ENCODE measurements around the gene SDK2. TPM values are rescaled to one million over a fixed set of nuclear protein-coding genes. Genes with fewer than 3 reads are reported as not detected.

SDK2 gene
- total and polyA plus RNA-seq, 2 donors from 2014 or later: 0.37 to 2.4 TPM

DNA sequence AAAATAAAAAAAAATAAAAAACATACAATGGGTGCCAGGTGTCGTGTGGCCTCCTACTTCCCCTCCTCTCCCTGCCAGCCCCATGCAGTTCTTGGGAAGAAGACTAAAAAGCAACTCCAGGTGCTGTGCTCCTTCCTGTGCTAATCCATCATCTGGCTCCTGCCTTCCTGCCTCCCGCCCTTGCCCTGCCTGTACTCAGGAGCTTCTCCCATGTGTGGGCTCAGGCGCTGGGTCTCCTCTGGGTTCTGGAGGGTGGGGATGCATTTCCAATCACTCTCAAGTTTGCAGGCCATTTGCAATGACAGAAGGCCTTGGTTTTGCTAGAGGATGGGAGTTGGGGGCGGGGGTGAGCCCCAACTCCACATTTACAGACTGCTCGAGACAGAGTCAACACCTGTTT is 122.9 kb downstream of the SDK2 start:
- intact Hi-C loops (cut with DNase I): no loop called here

DNA sequence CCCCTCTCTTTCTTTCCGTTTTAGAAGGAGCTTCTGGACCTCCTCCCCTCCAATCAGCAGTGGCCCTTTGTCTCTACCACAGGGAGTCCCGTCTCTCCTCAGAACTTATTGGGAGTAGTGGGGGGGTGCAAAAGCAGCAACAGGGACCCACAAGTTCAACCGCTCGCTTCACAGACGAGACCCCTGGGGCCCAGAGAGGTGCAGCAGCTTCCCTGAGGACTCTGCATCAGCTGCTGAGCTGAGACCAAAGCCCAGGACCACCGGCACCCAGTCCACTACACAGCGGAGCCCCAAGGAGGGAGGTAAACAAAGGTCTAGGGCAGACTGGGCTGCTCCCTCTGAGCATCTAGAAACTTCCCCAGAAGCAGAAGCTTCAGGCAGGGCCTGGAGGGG is 123.9 kb downstream of the SDK2 start:
- H3K9ac ChIP-seq (ENCODE audit: low read length in 3 of 3): no peak overlapping the region
- FAIRE-seq: no peak

More for the DNA sequence above, 122.9 kb downstream of the SDK2 start:
- Histone ChIP-seq H3K9me3 (ENCODE audit: control insufficient read depth in 2 of 3, insufficient read depth in 1 of 3, low read length in 3 of 3) (no peaks in the 10 kb centered on the region), H3K27me3 (ENCODE audit: control insufficient read depth, insufficient read depth, low read length) (no peaks in the 10 kb centered on the region), H3K27ac (ENCODE audit: low read depth in 2 of 2, low read length in 2 of 2) (no peak overlapping the region), H3K4me3 (ENCODE audit: low read length in 3 of 3) (no peak overlapping the region), H3K36me3 (ENCODE audit: control insufficient read depth in 2 of 3, insufficient read depth in 3 of 3, low read length in 3 of 3) (no peaks in the 10 kb centered on the region), H3K9ac (ENCODE audit: low read length in 3 of 3) (no peak overlapping the region), H3K4me1 (ENCODE audit: control insufficient read depth in 2 of 3, insufficient read depth in 2 of 3, low read depth in 1 of 3, low read length in 3 of 3) (no peaks in the 10 kb centered on the region)
- DNase-seq (peak in 1 of 5 donors; percentile 41), FAIRE-seq (no peak)
- TF ChIP-seq, protein P1, sequence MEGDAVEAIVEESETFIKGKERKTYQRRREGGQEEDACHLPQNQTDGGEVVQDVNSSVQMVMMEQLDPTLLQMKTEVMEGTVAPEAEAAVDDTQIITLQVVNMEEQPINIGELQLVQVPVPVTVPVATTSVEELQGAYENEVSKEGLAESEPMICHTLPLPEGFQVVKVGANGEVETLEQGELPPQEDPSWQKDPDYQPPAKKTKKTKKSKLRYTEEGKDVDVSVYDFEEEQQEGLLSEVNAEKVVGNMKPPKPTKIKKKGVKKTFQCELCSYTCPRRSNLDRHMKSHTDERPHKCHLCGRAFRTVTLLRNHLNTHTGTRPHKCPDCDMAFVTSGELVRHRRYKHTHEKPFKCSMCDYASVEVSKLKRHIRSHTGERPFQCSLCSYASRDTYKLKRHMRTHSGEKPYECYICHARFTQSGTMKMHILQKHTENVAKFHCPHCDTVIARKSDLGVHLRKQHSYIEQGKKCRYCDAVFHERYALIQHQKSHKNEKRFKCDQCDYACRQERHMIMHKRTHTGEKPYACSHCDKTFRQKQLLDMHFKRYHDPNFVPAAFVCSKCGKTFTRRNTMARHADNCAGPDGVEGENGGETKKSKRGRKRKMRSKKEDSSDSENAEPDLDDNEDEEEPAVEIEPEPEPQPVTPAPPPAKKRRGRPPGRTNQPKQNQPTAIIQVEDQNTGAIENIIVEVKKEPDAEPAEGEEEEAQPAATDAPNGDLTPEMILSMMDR (IDR thresholded peaks at IDR 0.05; ENCODE audit: borderline replicate concordance, extremely low read depth, insufficient read depth): no peak

DNA sequence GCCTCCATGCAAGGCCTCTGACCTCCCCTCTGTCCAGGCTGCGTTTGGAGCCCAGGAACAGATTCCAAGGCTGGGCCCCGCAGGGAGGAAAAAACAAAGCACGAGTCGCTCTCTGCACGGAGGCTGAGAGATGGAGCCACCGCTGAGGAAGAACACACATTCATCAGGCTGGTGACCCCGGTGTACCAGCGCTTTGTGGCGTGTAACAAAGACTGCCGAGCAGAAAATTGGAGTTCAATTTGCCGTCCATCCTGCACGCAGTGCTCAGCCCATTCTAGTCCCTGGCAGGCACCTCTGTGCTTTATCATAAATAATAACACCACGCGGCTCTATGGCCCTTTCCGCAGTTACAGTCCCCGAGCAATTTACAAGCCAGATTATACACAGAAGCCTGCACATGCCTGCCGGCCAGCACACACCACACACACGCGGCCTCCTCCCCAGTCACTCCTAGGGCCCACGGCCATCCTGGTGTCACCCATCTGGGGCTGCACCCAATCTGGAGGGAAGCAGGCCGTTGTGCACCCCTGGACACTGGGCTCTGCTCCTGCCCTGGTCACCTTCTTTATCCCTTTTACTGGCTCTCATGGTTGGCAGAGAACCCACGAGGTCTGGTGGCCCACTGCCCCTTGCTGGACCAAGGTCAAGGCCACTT is 124.4 kb downstream of the SDK2 start:
- no peaks in the 10 kb centered on the region for H3K9me3 ChIP-seq (ENCODE audit: control insufficient read depth in 2 of 3, insufficient read depth in 1 of 3, low read length in 3 of 3)
- DNase-seq (peak in 1 of 5 donors; percentile 55), FAIRE-seq (no peak)
- no peaks in the 10 kb centered on the region for H3K4me1 ChIP-seq (ENCODE audit: control insufficient read depth in 2 of 3, insufficient read depth in 2 of 3, low read depth in 1 of 3, low read length in 3 of 3)
- no peak overlapping the region for H3K9ac ChIP-seq (ENCODE audit: low read length in 3 of 3)
- no peaks in the 10 kb centered on the region for H3K27me3 ChIP-seq (ENCODE audit: control insufficient read depth, insufficient read depth, low read length)
- no peak overlapping the region for H3K4me3 ChIP-seq (ENCODE audit: low read length in 3 of 3)
- intact Hi-C loops (cut with DNase I): no loop called here
- TF ChIP-seq, protein P1 (IDR thresholded peaks at IDR 0.05; ENCODE audit: borderline replicate concordance, extremely low read depth, insufficient read depth): no peak
- no peak overlapping the region for H3K27ac ChIP-seq (ENCODE audit: low read depth in 2 of 2, low read length in 2 of 2)
- H3K36me3 ChIP-seq (ENCODE audit: control insufficient read depth in 2 of 3, insufficient read depth in 3 of 3, low read length in 3 of 3): no peaks in the 10 kb centered on the region

More for the DNA sequence above, 123.9 kb downstream of the SDK2 start:
- H3K4me1 ChIP-seq (ENCODE audit: control insufficient read depth in 2 of 3, insufficient read depth in 2 of 3, low read depth in 1 of 3, low read length in 3 of 3): no peaks in the 10 kb centered on the region
- H3K9me3 ChIP-seq (ENCODE audit: control insufficient read depth in 2 of 3, insufficient read depth in 1 of 3, low read length in 3 of 3): no peaks in the 10 kb centered on the region
- TF ChIP-seq, protein P1 (IDR thresholded peaks at IDR 0.05; ENCODE audit: borderline replicate concordance, extremely low read depth, insufficient read depth): no peak
- H3K36me3 ChIP-seq (ENCODE audit: control insufficient read depth in 2 of 3, insufficient read depth in 3 of 3, low read length in 3 of 3): no peaks in the 10 kb centered on the region
- intact Hi-C loops (cut with DNase I): no loop called here
- H3K4me3 ChIP-seq (ENCODE audit: low read length in 3 of 3): no peak overlapping the region
- no peak for DNase-seq
- H3K27me3 ChIP-seq (ENCODE audit: control insufficient read depth, insufficient read depth, low read length): no peaks in the 10 kb centered on the region
- no peak overlapping the region for H3K27ac ChIP-seq (ENCODE audit: low read depth in 2 of 2, low read length in 2 of 2)

Data from kidney (tissue), 14 donors.